Pulmonary artery endothelial cell (primary cell): Measurements from ENCODE around the gene CCDC171. TPM values are rescaled to one million over a fixed set of nuclear protein-coding genes. Genes with fewer than 3 reads are reported as not detected.

ENCODE experiments used
- DNase-seq: peaks from one replicate; pipeline ENCODE4 v3.0.0-alpha.2; 2011; ENCODE audit warnings: low read depth, low spot score
- total RNA-seq: library from RNA; depleted of rRNA; stranded (reverse); fragments of >200 nt; gene quantifications from 2 replicates; pipeline ENCODE4 v1.2.3, GENCODE V29; 2014

Gene CCDC171
- total RNA-seq, 1 donor from 2014 or later, result 0.86 TPM

GRCh38 chr9:15867988-15868387 lies 315.1 kb downstream of the CCDC171 start:
- DNase-seq, result no peak

GRCh38 chr9:15873573-15874177 lies 320.8 kb downstream of the CCDC171 start:
- peak; percentile 8 for DNase-seq

- DNase-seq, result no peak
Observed at GRCh38 chr9:15882328-15882727, 329.5 kb downstream of the CCDC171 start.

- no peak for DNase-seq
Observed at GRCh38 chr9:15882883-15883282, 330.0 kb downstream of the CCDC171 start.

- DNase-seq, result no peak
Observed at GRCh38 chr9:15885464-15885863, 332.6 kb downstream of the CCDC171 start.

GRCh38 chr9:15889555-15889954 lies 336.7 kb downstream of the CCDC171 start:
- no peak for DNase-seq

GRCh38 chr9:15901572-15901971 lies 348.7 kb downstream of the CCDC171 start:
- no peak for DNase-seq

- DNase-seq, result no peak
Observed at GRCh38 chr9:15909297-15909696, 356.5 kb downstream of the CCDC171 start.

GRCh38 chr9:15915711-15916110 lies 362.9 kb downstream of the CCDC171 start:
- no peak for DNase-seq

GRCh38 chr9:15927161-15927560 lies 374.3 kb downstream of the CCDC171 start:
- DNase-seq, result no peak

GRCh38 chr9:15935661-15936305 lies 382.9 kb downstream of the CCDC171 start:
- DNase-seq, result no peak

- DNase-seq, result no peak
Observed at GRCh38 chr9:15936306-15936921, 383.6 kb downstream of the CCDC171 start.

GRCh38 chr9:15942831-15943424 lies 390.1 kb downstream of the CCDC171 start:
- DNase-seq, result no peak

- no peak for DNase-seq
Observed at GRCh38 chr9:15944341-15944740, 391.5 kb downstream of the CCDC171 start.

GRCh38 chr9:15959663-15960062 lies 406.8 kb downstream of the CCDC171 start:
- no peak for DNase-seq

- DNase-seq, result no peak
Observed at GRCh38 chr9:15961217-15961616, 408.4 kb downstream of the CCDC171 start.

GRCh38 chr9:15965246-15965745 lies 412.5 kb downstream of the CCDC171 start:
- DNase-seq, result no peak

GRCh38 chr9:15966471-15966870 lies 413.6 kb downstream of the CCDC171 start:
- no peak for DNase-seq

GRCh38 chr9:15967068-15967467 lies 414.2 kb downstream of the CCDC171 start:
- no peak for DNase-seq

- no peak for DNase-seq
Observed at GRCh38 chr9:15972760-15973159, 419.9 kb downstream of the CCDC171 start.

GRCh38 chr9:15975101-15975778 lies 422.4 kb downstream of the CCDC171 start:
- no peak for DNase-seq

GRCh38 chr9:15977438-15977837 lies 424.6 kb downstream of the CCDC171 start:
- no peak for DNase-seq
